ENCODE results near the gene FAM181B.

GRCh38 chr11:82730754-82731153 is 2.9 kb downstream of the FAM181B start:
- TF ChIP-seq ZNF274 (IDR thresholded peaks at IDR 0.05; ENCODE audit: low read depth, low read length) (no peak), YY1 (IDR thresholded peaks at IDR 0.05; ENCODE audit: insufficient read depth, insufficient read length) (no peak)

Measured in NT2/D1 (cell line).